LNCAP (cell line): ENCODE measurements around the gene CDC23.

ENCODE experiments used
- TF ChIP-seq, protein P1 (sequence below): fragments of 450-650 bp; IDR thresholded peaks from 2 replicates; pipeline ENCODE4 v1.5.1; 2017; ENCODE audit warnings: mild to moderate bottlenecking

Gene CDC23

GRCh38 chr5:138157626-138158025, 55.5 kb downstream of the CDC23 start:
- TF ChIP-seq, protein P1, sequence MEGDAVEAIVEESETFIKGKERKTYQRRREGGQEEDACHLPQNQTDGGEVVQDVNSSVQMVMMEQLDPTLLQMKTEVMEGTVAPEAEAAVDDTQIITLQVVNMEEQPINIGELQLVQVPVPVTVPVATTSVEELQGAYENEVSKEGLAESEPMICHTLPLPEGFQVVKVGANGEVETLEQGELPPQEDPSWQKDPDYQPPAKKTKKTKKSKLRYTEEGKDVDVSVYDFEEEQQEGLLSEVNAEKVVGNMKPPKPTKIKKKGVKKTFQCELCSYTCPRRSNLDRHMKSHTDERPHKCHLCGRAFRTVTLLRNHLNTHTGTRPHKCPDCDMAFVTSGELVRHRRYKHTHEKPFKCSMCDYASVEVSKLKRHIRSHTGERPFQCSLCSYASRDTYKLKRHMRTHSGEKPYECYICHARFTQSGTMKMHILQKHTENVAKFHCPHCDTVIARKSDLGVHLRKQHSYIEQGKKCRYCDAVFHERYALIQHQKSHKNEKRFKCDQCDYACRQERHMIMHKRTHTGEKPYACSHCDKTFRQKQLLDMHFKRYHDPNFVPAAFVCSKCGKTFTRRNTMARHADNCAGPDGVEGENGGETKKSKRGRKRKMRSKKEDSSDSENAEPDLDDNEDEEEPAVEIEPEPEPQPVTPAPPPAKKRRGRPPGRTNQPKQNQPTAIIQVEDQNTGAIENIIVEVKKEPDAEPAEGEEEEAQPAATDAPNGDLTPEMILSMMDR: no peak

- TF ChIP-seq, protein P1: no peak
Observed at GRCh38 chr5:138149530-138149929, 63.6 kb downstream of the CDC23 start.

DNA sequence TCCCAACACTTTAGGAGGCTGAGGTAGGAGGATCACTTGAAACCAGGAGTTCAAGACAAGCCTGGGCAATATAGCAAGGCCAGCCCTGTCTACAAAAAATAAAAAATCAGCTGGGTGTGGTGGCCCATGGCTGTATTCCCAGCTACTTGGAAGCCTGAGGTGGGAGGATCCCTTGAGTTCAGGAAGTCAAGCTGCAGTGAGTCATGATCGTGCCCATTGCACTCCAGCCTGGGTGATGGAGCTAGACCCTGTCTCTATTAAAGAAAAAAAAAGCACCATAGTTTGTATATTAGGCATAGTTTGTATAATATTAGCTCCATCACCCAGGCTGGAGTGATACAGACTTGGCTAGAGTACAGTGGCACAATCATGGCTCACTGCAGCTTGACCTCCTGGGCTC, 64.3 kb downstream of the CDC23 start:
- TF ChIP-seq, protein P1: no peak

DNA sequence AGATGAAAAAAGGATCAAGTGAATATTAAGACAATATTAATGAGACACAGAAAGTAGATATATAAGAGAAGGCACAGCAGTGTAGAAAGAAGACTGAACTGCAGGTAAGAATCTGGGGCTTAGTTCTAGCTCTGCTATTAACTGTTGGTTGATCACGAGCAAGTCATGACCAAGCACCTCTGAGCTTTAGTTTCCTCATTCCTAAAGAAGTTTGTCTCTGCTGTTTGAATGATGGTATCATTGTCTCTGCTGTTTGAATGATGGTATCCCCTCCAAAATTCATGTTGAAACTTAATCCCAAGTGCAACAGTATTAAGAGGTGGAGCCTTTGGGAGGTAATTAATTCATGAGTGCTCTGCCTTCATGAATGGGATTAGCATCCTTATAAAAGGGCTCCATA, 71.4 kb downstream of the CDC23 start:
- TF ChIP-seq, protein P1: no peak

GRCh38 chr5:138140268-138140667, 72.9 kb downstream of the CDC23 start:
- TF ChIP-seq, protein P1: no peak

DNA sequence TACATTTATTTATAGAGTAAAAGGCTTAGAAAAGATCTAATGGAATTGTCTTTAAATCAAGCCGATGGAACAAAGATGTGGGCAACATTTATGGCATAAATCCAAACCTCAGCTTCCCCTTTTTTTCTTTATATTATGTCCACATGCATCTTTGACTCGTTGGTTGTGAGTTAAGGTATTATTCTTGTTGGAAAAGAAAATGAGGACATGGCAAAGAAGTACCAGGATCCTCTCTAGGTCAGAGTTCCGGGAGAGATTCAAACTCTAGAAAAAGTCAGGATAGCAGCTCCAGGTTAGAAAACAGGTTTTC, 73.4 kb downstream of the CDC23 start:
- TF ChIP-seq, protein P1: no peak

DNA sequence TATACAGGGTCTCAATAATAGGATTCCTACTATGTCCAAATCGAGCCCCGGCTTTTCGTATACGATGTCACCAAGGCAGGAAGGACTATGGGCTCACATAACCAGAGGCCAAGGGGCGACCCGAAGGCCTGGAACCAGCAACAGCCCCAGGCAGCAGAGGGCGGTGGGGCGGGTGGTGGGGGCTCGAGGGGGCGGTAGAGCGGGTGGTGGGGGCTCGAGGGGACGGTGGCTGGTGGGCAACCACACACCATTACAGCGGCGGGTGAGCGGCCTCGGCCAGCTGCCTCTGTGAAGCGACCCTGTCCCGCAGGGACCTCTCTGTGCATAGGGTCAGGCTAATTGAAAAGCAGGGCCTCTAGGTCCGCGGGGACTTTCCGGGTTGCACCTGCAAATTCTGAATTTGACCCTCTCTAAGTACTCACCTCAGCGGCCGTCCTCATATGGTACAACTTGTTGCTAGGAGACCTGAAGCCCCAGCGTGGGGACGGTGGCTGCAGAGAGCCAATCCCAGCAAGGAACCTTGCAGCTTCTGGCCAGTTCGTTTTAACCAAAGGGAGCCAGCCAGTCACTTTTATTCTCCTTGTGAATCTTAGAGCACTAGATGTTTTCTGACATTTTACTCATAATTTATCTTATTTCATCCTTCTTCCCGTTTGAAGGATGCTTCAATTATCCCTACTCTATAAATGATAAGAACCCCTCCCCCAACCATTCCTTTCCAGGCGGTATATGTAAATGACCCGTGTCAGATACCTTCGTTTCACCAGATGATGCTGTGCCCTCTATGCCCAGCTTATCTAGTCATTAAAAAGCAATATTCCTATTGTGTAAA, 74.0 kb downstream of the CDC23 start, which contains the start of gene NME5:
TSS of gene NME5 (minus strand) at position 480 of the 832 bp plus-strand sequence. CDS start 648 bp downstream, outside the sequence.
- TF ChIP-seq, protein P1: no peak
